Adrenal gland (tissue), 12 donors: ENCODE measurements around the gene ARAP2. TPM values are rescaled to one million over a fixed set of nuclear protein-coding genes. Genes with fewer than 3 reads are reported as not detected.

Source experiments
- DNase-seq, 7 donors: peaks; one replicate each; pipeline ENCODE4 v3.0.0-alpha.2; 2019 to 2020
- H3K27ac ChIP-seq, 5 donors: fragments of 200-600 bp; sonication (generic) in 4 of 5; 1 replicate in 3 of 5; 2 replicates in 2 of 5; pipeline versions ENCODE4 v1.5.1 to v1.8.0; 2016 to 2020; ENCODE audit warnings: mild to moderate bottlenecking in 1 of 5
- H3K27me3 ChIP-seq: fragments of 200-600 bp; 2 replicates; pipeline ENCODE4 v1.8.0; 2021
- H3K36me3 ChIP-seq, 2 donors: fragments of 200-600 bp; replicated peaks in 1 of 2; 1 replicate in 1 of 2; 2 replicates in 1 of 2; pipeline versions ENCODE4 v1.5.1 to v1.8.0; 2018 to 2022
- H3K4me1 ChIP-seq, 2 donors: fragments of 200-600 bp; replicated peaks in 1 of 2; 1 replicate in 1 of 2; 2 replicates in 1 of 2; pipeline versions ENCODE4 v1.5.1 to v1.8.0; 2018 to 2021
- H3K4me3 ChIP-seq, 4 donors: fragments of 200-600 bp; sonication (generic) in 3 of 4; one replicate each; pipeline ENCODE4 v1.5.1; 2016 to 2018
- H3K9me3 ChIP-seq, 3 donors: fragments of 200-600 bp; sonication (generic) in 1 of 3; replicated peaks in 1 of 3; 1 replicate in 2 of 3; 2 replicates in 1 of 3; pipeline versions ENCODE4 v1.5.1 to v1.8.0; 2016 to 2021
- POLR2A ChIP-seq, 2 donors: fragments of 450-650 bp; IDR thresholded peaks; one replicate each; pipeline ENCODE4 v1.6.1; 2017; ENCODE audit warnings: antibody characterized with exemption in 2 of 2, mild to moderate bottlenecking in 2 of 2, moderate library complexity in 1 of 2
- WGBS, 4 donors: extraction: QIAGEN DNeasy Blood & Tissue Kit in 2 of 4; methylation state at CpG; one replicate each; pipeline versions ENCODE4 v1.1.5 to v1.1.7; 2013 to 2017; 5-methylcytosine and 5-hydroxymethylcytosine counted together
- intact Hi-C, 2 donors: fragments of 100-400 bp; cut with DNase I; formaldehyde crosslinking; loops; one replicate each; pipeline versions ENCODE4 v1.14.1 to v1.15.0; 2022 to 2023
- polyA plus RNA-seq, 3 donors: library from polyadenylated mRNA; stranded (reverse); fragments of 200-250 nt in 2 of 3; fragments of 350-450 nt in 1 of 3; fragmentation: Illumina TruSeq in 1 of 3; extraction: RNeasy Lipid Tissue Mini Kit (QIAGEN cat#74804) in 1 of 3; gene quantifications; one replicate each; pipeline ENCODE4 v1.2.3, GENCODE V29; 2013 to 2014
- total RNA-seq, 9 donors: library from RNA; depleted of rRNA in 4 of 9; stranded (reverse); fragments of >200 nt in 4 of 9; fragments of 120-200 nt in 1 of 9; fragmentation: NEBNext Ultra II Directional in 1 of 9; extraction: Animal tissue kit (Norgen Biotek cat#: 25700) in 1 of 9; gene quantifications; one replicate each; pipeline versions ENCODE4 v1.1.0 to v1.2.4, GENCODE V29; 2013 to 2023
- TF ChIP-seq, protein P1 (sequence below), 6 experiments: fragments of 450-650 bp in 4 of 6; fragments of 200-600 bp in 2 of 6; sonication (generic) in 1 of 6; IDR thresholded peaks; 1 replicate in 5 of 6; 2 replicates in 1 of 6; pipeline versions ENCODE4 v1.5.1 to v1.8.0; 2016 to 2021; ENCODE audit warnings: antibody characterized with exemption in 6 of 6, mild to moderate bottlenecking in 2 of 6, moderate library complexity in 1 of 6
- donor health status: healthy with polysubstance abuse.
- donor health status: Bipolar disorder and iron deficiency.
- donor health status: DM: yes; HTN: yes; CAD: no.
- donor health status: DM: no; HTN: no; CAD: no.
- donor health status: DM: no; HTN: no; CAD: no.
- donor health status: DM: yes; HTN: yes; CAD: no.

ARAP2 gene
- total and polyA plus RNA-seq, 12 donors = 0.81 to 23.7 (median 4.4) TPM

DNA sequence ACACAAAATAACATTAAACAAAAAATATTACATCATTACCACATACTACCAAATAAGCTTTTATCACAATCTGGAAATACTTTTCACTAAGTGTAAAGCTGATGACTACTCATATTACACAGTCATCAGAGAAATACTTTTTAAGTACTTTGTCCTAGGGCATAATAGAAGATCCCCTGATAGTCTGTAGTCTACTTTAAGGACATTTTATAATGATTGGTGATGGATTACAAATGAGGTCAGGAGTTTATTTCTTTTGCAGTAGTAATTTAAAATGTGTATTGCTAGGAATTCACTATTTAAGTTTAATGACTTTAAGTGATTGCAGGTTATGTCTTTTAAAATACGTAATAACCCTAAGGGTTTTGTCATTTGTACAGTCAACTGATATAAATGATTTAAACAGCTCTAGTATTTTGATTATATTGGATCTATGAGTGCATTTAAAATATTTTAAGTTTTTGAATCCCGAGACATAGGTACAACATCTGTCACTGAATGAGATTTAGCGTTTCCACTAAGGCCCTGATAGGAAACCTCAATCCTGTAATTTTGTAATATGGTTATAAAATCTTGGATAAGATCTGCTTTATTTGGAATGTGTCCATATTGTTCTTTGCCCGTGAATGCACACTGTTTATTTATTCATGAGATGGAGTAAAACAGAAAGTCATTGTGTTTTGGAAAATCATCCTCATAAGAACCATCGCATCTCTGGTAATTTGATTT lies 189.5 kb downstream of the ARAP2 start:
- no peak for DNase-seq
- TF ChIP-seq POLR2A (IDR thresholded peaks at IDR 0.05) = no peak
- TF ChIP-seq, protein P1, sequence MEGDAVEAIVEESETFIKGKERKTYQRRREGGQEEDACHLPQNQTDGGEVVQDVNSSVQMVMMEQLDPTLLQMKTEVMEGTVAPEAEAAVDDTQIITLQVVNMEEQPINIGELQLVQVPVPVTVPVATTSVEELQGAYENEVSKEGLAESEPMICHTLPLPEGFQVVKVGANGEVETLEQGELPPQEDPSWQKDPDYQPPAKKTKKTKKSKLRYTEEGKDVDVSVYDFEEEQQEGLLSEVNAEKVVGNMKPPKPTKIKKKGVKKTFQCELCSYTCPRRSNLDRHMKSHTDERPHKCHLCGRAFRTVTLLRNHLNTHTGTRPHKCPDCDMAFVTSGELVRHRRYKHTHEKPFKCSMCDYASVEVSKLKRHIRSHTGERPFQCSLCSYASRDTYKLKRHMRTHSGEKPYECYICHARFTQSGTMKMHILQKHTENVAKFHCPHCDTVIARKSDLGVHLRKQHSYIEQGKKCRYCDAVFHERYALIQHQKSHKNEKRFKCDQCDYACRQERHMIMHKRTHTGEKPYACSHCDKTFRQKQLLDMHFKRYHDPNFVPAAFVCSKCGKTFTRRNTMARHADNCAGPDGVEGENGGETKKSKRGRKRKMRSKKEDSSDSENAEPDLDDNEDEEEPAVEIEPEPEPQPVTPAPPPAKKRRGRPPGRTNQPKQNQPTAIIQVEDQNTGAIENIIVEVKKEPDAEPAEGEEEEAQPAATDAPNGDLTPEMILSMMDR (IDR thresholded peaks at IDR 0.05) = no peak
- H3K27me3 ChIP-seq = no peaks in the 10 kb centered on the region
- no peak overlapping the region for H3K4me3 ChIP-seq
- H3K4me1 ChIP-seq = no peaks in the 10 kb centered on the region
- intact Hi-C loops = no loop called here
- H3K27ac ChIP-seq = no peak overlapping the region
- H3K36me3 ChIP-seq = no peaks in the 10 kb centered on the region
- WGBS, 4 donors = 61 to 64% (median 61%) methylated on average over 5 of the region's 5 CpGs
- H3K9me3 ChIP-seq = no peaks in the 10 kb centered on the region

DNA sequence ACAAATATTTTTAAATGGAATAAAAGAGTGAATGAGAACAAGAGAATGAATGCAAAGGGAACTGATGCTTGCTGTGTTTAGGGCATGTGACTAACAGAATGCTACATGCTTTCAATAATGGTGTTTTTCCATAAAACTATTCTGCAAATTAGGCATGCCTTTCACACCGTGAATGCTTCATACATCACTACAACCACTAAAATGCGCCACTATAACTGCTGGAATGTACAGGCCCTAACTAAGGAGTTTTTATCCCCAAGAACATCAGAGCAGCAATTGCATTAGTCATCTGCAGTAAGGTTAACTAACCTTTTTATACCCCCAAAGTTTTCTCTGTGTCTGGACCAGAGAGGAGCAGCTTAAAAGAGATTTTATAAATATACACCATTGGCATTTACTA lies 190.4 kb downstream of the ARAP2 start:
- Histone ChIP-seq H3K4me1 (no peaks in the 10 kb centered on the region), H3K36me3 (no peaks in the 10 kb centered on the region), H3K27me3 (no peaks in the 10 kb centered on the region), H3K9me3 (no peaks in the 10 kb centered on the region), H3K27ac (no peak overlapping the region), H3K4me3 (no peak overlapping the region)
- intact Hi-C loops = no loop called here
- no peak for DNase-seq
- TF ChIP-seq, protein P1 (IDR thresholded peaks at IDR 0.05) = no peak
- no peak for TF ChIP-seq POLR2A (IDR thresholded peaks at IDR 0.05)
- 64 to 80% (median 71%) methylated on average over 2 of the region's 2 CpGs for WGBS, 4 donors

DNA sequence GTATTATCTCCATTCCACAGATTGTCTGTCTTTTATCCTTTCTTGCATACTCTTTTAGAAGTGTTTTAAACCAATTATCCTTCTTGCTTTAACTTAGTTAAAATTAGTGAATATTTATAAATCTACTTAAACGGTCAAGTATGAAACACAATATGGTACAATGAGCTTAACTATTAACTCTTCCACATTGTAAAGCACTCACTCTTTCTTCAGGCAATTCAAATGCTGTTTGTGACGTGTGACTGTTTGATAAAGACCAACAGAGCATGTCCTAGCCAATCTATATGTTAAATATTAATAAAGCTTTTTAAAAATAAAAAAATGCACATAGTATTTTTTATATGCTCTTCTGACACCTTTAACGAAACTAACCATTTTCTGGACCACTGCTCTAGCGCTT lies 192.7 kb downstream of the ARAP2 start:
- WGBS, 4 donors = 79 to 89% (median 84%) methylated on average over 4 of the region's 4 CpGs
- Histone ChIP-seq H3K9me3 (no peaks in the 10 kb centered on the region), H3K4me1 (no peaks in the 10 kb centered on the region), H3K27ac (no peak overlapping the region), H3K27me3 (no peaks in the 10 kb centered on the region), H3K4me3 (no peak overlapping the region), H3K36me3 (no peaks in the 10 kb centered on the region)
- TF ChIP-seq, protein P1 (IDR thresholded peaks at IDR 0.05) = no peak
- no peak for TF ChIP-seq POLR2A (IDR thresholded peaks at IDR 0.05)
- no peak for DNase-seq
- intact Hi-C loops = no loop called here

DNA sequence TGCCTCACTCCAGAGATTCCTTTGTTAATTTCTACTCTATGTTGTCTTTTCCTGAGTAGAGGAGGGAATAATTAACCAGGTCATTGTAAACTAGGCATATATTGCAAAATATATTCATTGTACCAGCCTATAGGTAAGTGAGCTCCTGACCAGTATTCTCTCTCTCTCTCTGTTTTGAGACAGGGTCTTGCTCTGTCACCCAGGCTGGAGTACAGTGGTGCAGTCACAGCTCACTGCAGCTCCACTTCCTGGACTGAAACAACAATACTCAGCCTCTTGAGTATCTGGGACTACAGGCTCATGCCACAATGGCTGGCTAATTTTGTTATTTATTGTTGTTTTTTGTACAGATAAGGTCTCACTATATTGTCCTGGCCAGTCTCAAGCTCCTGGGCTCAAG lies 198.3 kb downstream of the ARAP2 start:
- intact Hi-C loops = no loop called here
- TF ChIP-seq, protein P1 (IDR thresholded peaks at IDR 0.05) = no peak
- no peak for TF ChIP-seq POLR2A (IDR thresholded peaks at IDR 0.05)
- H3K27me3 ChIP-seq = no peaks in the 10 kb centered on the region
- no peak for DNase-seq
- H3K27ac ChIP-seq = no peak overlapping the region
- no peaks in the 10 kb centered on the region for H3K4me1 ChIP-seq
- H3K9me3 ChIP-seq = no peaks in the 10 kb centered on the region
- H3K36me3 ChIP-seq = no peaks in the 10 kb centered on the region
- H3K4me3 ChIP-seq = no peak overlapping the region
